GM19397 (cell line): ENCODE data around the gene CAPN2.

Source experiments
- ATAC-seq: cut with Tn5 transposase; IDR thresholded peaks from one replicate; pipeline ENCODE4 v1.9.1; 2021; ENCODE audit warnings: mild to moderate bottlenecking, moderate library complexity; ENCODE audit not compliant: unreplicated experiment

Gene CAPN2

DNA sequence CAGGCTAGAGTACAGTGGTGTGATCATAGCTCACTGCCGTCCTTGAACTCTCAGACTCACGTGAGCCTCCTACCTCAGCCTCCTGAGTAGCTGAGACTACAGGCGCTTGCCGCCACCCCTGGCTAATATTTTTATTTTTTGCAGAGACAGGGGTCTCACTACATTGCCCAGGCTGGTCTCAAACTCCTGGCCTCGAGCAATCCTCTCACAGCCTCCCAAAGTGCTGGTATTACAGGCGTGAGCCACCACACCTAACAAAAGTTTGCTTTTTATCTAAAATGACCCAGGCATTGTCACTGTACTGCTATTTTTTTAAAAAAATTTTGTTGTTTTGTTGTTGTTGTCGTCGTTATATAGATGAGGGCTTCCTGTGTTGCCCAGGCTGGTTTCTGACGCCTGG is 46.4 kb downstream of the CAPN2 start:
- no peak for ATAC-seq

DNA sequence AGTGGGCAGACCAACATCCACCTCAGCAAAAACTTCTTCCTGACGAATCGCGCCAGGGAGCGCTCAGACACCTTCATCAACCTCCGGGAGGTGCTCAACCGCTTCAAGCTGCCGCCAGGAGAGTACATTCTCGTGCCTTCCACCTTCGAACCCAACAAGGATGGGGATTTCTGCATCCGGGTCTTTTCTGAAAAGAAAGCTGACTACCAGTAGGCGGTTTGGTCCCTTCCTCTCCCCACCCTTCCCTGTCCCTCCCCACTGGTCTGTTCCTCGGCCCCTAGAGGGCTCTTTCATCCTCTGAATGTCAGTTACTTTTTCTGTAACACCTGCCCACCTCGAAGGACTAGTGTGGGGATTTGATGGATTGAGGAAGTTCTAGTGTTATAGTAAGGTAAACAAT is 46.9 kb downstream of the CAPN2 start:
- no peak for ATAC-seq

DNA sequence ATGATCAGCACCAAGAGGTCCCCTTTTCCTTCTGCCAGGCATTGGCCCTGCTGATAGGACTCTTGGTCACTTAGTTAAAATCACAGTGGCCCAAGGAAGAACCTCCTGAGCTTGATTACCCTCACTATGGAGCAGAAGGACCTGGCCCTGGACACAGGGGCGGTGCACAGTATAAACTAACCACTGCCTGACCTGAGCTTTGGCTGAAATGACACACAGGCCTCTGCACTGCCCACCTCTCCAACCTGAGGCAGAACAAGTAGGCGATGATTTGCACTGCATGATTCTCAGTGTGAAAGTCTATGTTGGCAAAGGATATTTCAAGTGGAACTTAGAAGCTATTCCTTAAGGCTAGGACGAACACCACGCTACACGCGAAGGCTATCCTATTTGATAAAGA is 48.5 kb downstream of the CAPN2 start:
- no peak for ATAC-seq

DNA sequence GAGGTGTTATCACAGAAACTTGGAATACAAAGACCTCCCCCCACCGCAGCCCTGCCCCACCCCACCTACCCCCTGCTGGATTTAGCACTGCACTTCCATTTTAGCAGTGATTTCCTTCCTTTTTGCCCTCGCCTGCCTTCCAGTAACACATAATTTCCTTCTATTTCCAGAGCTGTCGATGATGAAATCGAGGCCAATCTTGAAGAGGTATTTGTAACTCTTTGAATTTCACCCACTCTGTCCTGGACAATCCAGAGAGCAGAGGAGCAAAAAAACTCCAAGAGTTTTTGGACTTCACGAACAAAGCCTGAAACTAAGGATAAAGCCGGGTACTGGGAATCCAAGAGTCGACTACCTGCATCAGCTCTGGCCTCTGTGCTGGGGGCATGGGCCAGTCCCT is 49.1 kb downstream of the CAPN2 start:
- no peak for ATAC-seq

DNA sequence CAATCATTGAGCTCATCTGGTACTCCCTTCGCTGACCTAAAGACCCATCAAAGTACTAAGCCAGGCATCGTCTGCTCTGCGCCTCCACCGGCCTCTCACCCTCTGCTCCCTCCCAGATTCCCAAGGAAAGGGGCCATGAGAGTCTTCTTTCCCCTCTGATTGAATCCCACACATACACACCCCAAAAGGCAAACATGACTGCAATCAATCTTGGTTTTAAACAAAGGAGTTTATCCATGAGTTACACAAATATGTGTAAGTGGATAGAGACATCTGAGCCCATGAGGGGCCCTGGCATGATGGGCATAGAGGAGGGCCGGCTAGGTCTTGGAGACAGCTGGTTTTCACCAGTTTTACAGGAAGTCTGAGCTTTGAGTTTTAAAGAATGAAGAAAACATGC is 50.9 kb downstream of the CAPN2 start:
- ATAC-seq = no peak

DNA sequence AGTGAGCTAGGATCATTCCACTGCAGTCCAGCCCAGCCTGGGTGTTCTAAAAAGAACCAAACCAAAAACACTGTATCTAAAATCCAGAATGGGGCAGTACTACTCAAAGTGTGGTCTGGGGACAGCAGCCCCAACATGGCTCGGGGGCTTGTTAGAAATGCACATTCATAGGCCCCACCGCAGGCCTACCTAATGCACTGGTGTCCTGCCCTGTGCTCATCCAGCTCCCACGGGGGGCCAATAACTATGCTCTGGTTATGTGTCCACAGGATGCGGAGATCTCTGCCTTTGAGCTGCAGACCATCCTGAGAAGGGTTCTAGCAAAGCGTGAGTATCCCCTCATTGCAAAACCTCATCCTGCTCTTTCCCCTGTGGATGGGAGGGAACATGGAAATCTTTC is 51.5 kb downstream of the CAPN2 start:
- ATAC-seq = no peak

DNA sequence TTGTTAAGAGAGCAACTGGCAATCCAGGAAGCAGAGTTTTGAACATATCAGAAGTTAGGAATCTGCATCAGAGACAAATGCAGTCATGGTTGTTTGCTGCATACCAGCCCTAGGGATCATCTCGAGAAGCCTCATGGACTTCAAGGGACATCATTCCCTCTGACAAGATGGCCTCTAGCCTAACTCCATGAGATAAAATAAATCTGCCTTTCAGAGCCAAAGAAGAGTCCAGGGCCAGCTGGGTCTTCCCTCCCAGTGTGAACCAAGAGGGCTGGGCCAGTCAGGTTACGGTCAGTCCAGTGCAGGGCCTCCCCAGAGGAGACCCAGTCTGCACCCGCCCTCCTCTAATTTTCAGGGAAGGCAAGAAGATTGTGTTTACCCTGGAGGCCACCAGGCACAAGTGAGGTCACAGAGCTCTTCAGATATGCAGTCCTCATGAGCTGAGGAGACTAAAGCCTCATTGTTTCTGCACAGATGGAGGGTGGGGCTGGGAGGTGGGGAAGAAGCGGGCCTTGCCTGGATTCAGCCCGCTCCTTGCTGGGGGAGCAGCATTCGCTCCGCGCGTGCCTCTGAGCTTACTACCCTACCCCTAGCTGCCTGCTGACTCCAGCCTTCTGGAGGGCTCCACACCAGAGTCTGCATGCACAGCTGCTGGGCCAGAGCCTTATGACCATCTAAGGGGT is 52.8 kb downstream of the CAPN2 start:
- no peak for ATAC-seq

DNA sequence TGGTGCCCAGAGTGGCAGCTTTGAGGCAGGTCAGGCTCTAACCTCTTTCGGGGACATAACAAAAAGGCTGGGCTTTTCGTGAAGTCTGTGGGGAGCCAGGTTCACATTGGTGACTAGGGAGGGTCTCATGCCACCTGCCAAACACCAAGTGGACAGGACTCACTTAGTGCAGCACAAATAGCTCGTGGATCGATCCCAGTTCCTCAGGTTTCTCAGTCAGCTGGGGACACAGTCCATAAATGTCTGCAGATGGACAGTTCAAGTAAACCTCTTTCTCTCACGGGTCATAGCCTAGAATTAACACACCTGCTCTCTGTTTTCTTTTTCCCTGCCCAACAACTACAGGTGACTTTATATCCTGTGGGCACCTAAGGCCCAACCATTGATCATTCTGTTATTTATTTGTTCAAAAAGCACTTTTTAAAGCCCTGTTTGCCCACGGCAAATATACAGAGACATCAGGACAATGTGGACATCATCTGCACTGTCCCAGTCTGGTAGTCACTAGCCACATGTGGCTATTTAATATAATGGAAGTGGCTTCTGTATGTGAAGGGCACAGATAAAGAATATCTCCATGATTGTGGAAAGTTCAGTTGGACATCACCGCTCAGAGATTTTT is 53.5 kb downstream of the CAPN2 start:
- ATAC-seq = no peak

DNA sequence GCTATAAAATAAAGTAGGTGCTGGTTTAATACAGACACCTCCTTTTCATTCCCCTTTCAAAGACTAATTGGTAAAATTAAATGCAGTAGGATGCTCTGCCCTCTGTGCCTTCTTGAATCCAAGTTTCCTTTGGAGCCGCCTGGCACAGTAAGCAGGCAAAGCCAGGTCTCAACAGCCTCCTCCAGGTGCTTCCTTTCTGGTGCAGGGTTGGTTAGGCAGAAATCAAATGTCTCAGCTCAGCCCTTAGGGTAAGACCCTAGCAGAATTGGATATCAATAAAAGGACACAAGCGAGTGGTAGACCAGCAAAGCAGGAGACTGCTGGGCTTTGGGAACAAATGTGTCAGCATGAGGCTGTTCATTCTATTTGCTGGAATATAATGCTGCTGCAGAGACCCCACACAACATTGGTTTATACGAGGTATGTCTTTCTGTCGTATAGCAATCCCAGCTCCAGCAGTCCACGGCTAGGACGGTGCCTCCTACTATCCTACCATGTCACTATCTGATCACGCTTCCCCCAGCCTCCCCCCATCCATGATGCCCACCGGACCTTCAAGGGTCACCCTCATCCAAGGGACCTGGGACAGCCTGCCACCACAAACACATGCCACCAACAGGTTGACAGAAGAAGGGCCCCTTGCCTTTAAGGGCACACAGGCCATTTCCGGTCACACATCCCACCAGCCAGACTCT is 58.4 kb downstream of the CAPN2 start:
- ATAC-seq = no peak

DNA sequence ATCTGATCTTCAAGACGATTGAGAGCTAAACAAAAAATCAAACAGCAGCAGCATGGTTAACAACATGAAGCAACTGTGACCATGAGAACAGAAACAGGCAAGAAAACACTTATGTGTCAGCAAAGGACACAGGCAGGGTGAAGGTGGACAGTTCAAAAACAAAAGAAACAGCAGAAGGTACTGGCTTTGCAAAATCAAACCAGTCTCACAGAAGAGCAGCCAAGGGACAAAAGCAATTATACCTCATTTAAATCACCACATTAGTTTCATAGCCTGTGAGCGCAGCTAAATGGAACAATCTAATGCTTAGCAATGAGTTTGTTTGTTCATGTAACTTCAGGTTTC is 59.1 kb downstream of the CAPN2 start:
- ATAC-seq = no peak

DNA sequence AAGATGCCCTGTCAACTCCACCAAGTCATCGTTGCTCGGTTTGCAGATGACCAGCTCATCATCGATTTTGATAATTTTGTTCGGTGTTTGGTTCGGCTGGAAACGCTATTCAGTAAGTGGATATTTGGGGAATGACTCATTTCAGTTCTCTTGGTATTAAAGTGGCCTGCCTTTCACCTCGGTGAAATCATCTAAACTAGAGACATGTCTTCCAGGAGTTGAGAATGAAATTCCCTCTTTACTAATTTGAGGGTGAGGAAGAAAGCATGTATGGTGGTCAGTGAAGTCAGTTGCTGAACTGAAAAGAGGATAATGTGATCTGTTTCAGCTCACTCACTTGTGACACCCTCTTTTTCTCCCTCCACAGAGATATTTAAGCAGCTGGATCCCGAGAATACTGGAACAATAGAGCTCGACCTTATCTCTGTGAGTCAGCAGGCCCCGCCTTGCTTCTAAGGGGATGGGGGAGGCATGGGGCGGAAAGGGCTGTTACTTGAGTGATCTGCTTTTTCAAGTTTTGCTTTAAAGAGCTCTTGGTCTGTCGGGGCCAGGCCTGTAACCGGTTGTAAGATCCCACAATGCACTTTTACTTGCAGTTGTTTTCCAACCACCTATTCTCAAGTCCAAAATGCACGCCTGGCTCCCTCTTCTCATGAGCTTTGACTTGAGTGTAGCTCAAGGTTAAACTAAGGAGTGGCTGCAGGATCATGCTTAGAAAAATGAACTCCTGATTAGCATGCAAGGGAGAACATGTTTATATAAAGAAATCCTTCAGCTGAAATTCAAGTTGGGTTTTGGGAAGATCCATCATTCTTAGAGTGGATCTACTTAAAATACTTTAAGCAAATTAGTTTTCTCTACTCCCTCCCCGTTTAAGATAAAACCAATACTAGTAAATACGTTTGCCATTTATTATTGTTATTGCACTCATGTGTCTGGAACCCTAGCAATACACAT is 59.8 kb downstream of the CAPN2 start:
- no peak for ATAC-seq

DNA sequence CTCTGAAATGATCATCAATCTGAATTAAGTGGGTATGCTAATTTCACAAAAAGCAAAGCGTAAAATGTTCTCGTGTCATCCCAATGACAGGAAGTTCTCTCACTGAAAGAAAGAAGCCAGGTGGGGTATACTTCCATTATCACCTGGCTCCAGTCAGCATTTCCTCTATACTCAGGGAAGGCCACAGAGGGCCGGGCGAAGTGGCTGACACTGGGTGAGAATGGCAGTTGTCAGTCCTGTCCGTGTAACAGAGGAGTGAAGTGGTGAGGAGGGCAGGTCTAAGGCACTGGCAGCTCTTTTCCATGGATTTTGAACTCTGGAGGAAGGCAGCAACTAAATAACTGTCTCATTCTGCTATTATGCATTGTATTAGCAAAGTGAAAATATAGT is 60.4 kb downstream of the CAPN2 start:
- no peak for ATAC-seq

DNA sequence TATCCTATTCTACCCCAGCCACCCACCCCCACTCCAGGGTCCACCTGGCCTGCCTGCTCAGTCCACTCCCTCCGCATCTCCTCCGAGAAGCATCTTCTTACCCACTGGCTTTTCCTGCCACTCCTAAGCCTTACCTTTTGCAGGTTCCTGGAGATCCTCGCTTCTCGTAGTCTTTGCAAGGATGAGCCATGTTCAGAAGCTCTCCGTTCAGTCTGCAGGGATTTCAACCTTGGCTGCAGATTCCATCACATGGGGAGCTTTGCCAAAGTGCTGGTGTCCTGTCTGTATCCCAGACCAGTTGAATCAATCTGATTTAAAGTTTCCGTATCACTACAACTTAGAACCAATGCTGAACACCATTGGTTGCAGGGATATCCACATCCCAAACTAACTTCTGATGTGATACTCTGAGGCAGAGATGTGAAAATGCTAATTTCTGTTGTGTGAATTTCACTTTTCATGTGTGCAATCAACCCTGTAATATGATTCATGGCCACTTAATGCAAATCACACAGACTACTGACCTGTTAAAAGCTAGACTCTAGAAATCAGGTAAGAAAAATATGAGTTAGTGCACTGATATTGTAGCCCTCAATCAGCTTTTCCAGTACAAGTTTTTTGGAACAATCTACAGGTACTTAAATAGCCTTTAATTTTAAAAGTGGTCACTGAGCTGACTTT is 61.9 kb downstream of the CAPN2 start:
- ATAC-seq = no peak

DNA sequence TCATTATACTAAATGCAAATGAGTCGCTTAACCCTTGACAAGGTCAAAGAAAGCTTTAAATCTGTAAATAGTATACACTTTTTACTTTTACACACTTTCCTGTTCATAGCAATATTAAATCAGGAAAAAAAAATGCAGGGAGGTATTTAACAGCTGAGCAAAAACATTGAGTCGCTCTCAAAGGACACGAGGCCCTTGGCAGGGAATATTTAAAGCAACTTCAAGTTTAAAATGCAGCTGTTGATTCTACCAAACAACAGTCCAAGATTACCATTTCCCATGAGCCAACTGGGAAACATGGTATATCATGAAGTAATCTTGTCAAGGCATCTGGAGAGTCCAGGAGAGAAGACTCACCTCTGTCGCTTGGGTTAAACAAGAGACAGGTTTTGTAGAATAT is 62.7 kb downstream of the CAPN2 start:
- ATAC-seq = no peak

DNA sequence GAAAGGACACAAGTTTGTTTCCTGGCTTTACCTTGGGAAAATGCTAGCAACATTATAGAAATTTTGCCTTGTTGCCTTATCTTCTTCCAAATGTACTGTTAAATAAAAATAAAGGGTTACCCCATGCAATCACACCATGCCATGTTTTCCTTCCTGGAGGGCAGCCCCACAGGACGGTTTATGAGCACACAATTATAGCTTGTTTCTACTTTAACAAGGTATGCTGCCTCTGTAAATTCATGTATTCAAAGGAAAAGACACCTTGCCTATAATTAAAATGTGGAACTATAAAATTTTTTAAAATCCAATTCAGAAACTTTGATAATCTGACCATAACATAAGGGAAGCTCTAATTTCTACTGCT is 63.4 kb downstream of the CAPN2 start:
- no peak for ATAC-seq

DNA sequence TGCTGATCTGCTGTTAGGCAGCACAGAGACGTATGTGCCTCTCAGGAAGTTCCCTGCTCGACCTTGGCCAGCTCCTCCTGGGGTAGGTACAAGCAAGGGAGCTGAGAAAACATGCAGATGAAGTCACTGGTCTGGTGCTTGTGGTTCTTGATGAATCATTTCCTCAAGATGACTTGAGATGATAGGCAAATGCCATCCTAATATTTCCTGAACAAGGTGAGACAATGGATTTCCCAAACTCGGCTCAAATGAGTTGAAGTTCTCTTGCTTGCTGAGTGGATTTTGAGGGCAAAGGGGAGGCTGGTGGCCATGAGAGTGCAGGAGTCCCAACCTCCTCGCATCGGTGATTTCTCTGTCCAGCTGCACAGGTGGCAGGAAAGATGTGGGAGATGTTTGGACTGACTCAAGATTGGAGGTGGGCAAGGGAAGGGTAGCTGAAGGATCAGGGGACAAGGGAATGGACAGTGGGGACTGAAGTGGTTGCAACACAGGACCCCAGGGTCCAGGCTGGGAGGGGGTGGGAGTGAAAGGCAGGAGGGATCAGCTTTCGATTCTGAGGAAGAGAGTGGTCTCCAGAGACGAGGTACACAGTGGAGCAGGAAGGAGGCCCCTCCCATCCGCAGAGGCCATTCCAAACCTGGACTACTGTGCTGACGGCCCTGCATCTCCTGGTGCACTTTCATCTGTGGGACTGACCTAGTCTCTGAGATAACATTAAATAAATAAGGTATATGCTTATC is 63.9 kb downstream of the CAPN2 start:
- no peak for ATAC-seq

DNA sequence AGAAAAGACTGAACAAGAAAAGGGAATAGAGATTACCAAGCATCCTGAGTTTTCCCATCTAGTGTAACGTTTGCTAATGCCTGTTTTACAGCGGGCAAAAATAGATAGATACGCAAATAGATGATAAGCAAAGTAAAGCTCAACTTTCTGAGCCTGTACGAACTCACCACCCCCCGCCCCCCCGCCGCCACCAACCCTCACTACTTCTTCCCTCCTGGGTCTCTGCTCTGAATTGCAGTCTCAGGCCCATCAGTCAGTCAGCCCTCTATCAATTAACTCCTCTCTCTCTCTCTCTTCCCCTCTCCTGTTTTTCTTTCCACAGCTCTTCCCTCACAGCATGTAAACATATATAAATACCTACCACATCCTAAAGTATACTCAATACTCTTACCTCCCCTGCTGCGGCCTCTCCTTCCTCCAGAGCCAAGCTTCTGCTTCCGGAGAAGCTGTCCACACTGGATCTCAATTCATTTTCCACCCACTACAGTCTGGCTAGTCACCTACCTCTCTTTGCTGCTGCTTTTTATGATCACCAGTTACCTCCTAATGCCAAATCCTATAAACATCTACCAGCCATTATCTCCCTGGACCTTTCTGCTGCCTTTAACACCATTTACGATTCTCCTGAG is 64.6 kb downstream of the CAPN2 start:
- ATAC-seq = no peak

DNA sequence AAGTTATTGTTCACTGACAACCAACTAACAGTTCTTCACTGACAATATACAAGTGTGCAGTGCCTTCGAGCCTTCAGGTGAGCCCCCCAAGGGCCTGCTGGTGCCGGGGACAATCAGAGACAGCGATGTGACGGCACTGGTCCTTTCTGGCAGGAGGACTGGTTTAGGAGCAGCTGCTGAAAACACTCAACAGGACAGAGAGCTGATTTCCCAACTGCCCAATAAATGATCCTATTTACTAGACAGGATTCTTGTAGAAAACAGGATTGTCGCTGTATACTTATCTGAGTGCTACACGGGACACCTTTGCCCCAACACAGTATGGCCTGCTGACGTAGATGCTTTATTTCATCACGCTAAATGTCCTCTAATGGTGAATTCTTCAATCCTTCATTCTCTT is 68.0 kb downstream of the CAPN2 start:
- no peak for ATAC-seq

DNA sequence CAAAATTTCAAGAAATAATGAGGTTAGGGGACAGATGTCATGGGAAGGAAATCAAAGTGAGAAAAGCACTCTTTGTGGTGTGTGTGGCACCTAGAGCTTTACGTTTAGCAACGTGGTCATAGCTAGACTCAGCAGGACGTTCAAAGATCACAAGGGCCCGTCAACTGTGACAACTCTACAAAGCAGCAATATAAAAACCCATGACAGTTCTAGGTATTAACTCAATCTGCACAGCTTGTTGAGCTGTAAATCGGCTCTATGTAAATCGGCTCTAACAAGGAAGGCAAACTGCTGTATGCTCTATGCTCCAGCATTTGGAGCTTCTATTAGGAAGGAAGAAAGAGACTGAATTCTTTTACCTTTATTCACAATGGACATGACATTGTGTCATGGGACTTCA is 68.6 kb downstream of the CAPN2 start:
- ATAC-seq = no peak

DNA sequence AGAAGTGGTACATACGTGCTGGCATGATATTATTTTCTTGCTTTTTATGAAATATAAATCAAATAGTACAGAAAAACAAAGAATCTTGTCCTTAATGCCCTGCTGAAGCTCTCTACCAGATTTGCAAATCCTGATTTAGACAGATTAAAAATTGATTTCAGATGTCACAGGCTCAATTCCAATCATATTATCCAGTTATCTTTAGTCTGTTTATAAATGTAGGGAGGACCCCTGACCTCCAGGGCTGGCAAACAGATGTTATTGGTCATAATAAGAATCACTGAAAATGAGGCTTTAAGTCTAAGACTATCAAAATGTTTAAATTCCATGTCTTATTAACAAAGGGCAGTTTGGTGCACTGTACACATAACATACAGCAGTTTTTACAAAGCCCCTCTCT is 71.3 kb downstream of the CAPN2 start:
- ATAC-seq = no peak
